Heart left ventricle (tissue), 13 donors: ENCODE measurements around the gene TRIM58.

Experiments used
- POLR2A ChIP-seq, 2 donors: fragments of 450-650 bp; IDR thresholded peaks; one replicate each; pipeline ENCODE4 v1.6.1; 2017; ENCODE audit warnings: antibody characterized with exemption in 2 of 2, mild to moderate bottlenecking in 2 of 2, moderate library complexity in 2 of 2
- TF ChIP-seq, protein P1 (sequence below), 12 donors: fragments of 200-600 bp; sonication (generic) in 4 of 12; IDR thresholded peaks; one replicate each; pipeline versions ENCODE4 v1.5.0 to v1.8.0; 2018 to 2022; ENCODE audit warnings: antibody characterized with exemption in 12 of 12, mild to moderate bottlenecking in 5 of 12
- donor health status: ischemic (EF 13 %, LVEDD 7.1; RV severe dilation, severe dysfunction).
- donor health status: DM: no; HTN: yes; CAD: no.
- donor health status: DM: no; HTN: no; CAD: no.
- donor health status: ischemic (EF 25% LVEDD 6.9; RV normal size, moderate dysfunction).
- donor health status: ischemic (EF 25% LVEDD 5.7; RV mildly dilated, moderate dysfunction).
- donor health status: ischemic (EF 35%, LVEDD 5.7; RV mildly dilated, moderate dysfunction).
- donor health status: nonischemic (EF 11% LVEDD 7.7; RV severe dilation, severe dysfunction).
- donor health status: DM: yes; HTN: yes; CAD: no.
- donor health status: PGD.
- donor health status: ischemic (EF 29% LVEDD 5.4; RV normal size, mild dysfunction).
- donor health status: nonischemic (EF 23%, LVEDD 6.1; RV moderate dilation, normal function).

DNA sequence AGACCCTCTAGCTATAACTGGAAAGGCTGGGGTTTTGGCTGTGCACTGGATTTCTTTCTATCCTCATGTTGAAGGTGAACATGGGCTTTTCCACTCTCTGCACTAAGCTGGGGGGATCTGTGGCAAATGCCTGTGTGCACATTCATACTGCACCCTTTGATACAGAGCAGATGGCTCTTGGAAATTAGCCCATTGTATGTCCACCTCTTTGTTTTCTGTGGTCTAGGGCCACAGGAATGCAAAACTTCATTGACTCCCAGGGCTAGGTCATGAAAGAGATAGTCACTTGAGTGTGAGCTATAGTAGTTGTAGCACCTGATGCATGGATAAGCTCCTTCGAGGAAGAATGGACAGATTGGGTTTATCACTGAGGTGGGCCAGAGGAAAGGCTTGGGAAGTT, 27.3 kb upstream of the TRIM58 start:
- TF ChIP-seq, protein P1, sequence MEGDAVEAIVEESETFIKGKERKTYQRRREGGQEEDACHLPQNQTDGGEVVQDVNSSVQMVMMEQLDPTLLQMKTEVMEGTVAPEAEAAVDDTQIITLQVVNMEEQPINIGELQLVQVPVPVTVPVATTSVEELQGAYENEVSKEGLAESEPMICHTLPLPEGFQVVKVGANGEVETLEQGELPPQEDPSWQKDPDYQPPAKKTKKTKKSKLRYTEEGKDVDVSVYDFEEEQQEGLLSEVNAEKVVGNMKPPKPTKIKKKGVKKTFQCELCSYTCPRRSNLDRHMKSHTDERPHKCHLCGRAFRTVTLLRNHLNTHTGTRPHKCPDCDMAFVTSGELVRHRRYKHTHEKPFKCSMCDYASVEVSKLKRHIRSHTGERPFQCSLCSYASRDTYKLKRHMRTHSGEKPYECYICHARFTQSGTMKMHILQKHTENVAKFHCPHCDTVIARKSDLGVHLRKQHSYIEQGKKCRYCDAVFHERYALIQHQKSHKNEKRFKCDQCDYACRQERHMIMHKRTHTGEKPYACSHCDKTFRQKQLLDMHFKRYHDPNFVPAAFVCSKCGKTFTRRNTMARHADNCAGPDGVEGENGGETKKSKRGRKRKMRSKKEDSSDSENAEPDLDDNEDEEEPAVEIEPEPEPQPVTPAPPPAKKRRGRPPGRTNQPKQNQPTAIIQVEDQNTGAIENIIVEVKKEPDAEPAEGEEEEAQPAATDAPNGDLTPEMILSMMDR (IDR thresholded peaks at IDR 0.05): no peak
- no peak for TF ChIP-seq POLR2A (IDR thresholded peaks at IDR 0.05)
